ENCODE measurements around the gene TTC32.

DNA sequence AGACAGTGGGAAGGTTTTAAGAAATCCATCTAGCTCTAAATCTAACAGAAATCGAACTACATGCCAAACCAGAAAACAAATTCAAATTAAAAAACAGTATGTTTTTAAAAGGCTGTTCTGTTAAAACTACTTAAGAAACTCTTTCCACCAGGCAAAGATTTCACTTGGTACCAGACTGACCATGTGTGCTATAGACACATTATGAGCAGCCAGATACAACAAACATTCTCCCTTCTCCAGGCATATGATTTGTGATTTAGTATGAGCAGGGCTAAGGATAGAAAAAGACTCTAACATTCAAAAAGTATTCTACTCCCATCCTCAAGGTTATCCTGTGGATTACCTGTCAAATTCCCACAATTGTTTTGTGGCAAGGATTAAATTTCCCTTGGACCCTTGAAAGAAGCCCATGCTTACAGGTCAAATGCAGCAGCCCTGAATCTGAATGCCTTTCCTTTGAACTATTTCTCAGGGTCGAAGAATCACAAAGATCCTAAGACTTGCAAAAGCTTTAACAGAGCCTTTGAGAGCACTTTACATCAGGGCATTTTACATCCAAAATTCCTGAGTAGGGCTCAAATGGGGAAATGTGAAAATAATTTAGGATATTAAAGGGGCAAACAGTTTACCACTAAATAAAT lies 42.5 kb upstream of the TTC32 start:
- TF ChIP-seq POLR2A (IDR thresholded peaks at IDR 0.05): no peak
- TF ChIP-seq, protein P1, sequence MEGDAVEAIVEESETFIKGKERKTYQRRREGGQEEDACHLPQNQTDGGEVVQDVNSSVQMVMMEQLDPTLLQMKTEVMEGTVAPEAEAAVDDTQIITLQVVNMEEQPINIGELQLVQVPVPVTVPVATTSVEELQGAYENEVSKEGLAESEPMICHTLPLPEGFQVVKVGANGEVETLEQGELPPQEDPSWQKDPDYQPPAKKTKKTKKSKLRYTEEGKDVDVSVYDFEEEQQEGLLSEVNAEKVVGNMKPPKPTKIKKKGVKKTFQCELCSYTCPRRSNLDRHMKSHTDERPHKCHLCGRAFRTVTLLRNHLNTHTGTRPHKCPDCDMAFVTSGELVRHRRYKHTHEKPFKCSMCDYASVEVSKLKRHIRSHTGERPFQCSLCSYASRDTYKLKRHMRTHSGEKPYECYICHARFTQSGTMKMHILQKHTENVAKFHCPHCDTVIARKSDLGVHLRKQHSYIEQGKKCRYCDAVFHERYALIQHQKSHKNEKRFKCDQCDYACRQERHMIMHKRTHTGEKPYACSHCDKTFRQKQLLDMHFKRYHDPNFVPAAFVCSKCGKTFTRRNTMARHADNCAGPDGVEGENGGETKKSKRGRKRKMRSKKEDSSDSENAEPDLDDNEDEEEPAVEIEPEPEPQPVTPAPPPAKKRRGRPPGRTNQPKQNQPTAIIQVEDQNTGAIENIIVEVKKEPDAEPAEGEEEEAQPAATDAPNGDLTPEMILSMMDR (IDR thresholded peaks at IDR 0.05): no peak
- TF ChIP-seq POLR2AphosphoS5 (IDR thresholded peaks at IDR 0.05): no peak

All from prostate gland (tissue), 2 donors.